ENCODE results near the gene RNF212.

The RNF212 gene

GRCh38 chr4:1113311-1114009 lies at the start of gene RNF212:
RNF212 (minus strand) TSS chr4:1113564; CDS start chr4:1113464, 100 bp downstream.
- Histone ChIP-seq H3K4me1 (ENCODE audit: control insufficient read depth in 1 of 2, insufficient read depth in 2 of 2, low read length in 2 of 2) (peaks cover 0 to 3% of the 10 kb centered on the region in 2 donors), H3K27me3 (ENCODE audit: low read depth, low read length) (peaks cover 12% of the 10 kb centered on the region), H3K27ac (ENCODE audit: low read length) (no peak within 1 kb of the TSS), H3K9me3 (ENCODE audit: control insufficient read depth in 1 of 2, low read length in 2 of 2) (no peaks in the 10 kb centered on the region), H3K4me3 (ENCODE audit: low read depth in 1 of 2, low read length in 2 of 2) (peak within 1 kb of the TSS in 1 of 2 donors; percentile 59), H3K36me3 (ENCODE audit: control insufficient read depth in 1 of 2, insufficient read depth in 2 of 2, low read length in 2 of 2) (no peaks in the 10 kb centered on the region)

- H3K9me3 ChIP-seq (ENCODE audit: control insufficient read depth in 1 of 2, low read length in 2 of 2) = peaks cover 0 to 10% of the 10 kb centered on the region in 2 donors
- H3K4me1 ChIP-seq (ENCODE audit: control insufficient read depth in 1 of 2, insufficient read depth in 2 of 2, low read length in 2 of 2) = peaks cover 0 to 4% of the 10 kb centered on the region in 2 donors
- H3K4me3 ChIP-seq (ENCODE audit: low read depth in 1 of 2, low read length in 2 of 2) = no peak overlapping the region
- H3K36me3 ChIP-seq (ENCODE audit: control insufficient read depth in 1 of 2, insufficient read depth in 2 of 2, low read length in 2 of 2) = no peaks in the 10 kb centered on the region
- H3K27ac ChIP-seq (ENCODE audit: low read length) = no peak overlapping the region
- H3K27me3 ChIP-seq (ENCODE audit: low read depth, low read length) = no peaks in the 10 kb centered on the region
These were observed 47.0 kb upstream of the RNF212 start for GRCh38 chr4:1160351-1160750.

GRCh38 chr4:1156069-1156468 lies 42.7 kb upstream of the RNF212 start:
- no peak overlapping the region for H3K27ac ChIP-seq (ENCODE audit: low read length)
- H3K27me3 ChIP-seq (ENCODE audit: low read depth, low read length) = no peaks in the 10 kb centered on the region
- no peak overlapping the region for H3K4me3 ChIP-seq (ENCODE audit: low read depth in 1 of 2, low read length in 2 of 2)

GRCh38 chr4:1155314-1155713 lies 42.0 kb upstream of the RNF212 start:
- Histone ChIP-seq H3K36me3 (ENCODE audit: control insufficient read depth in 1 of 2, insufficient read depth in 2 of 2, low read length in 2 of 2) (no peaks in the 10 kb centered on the region), H3K27me3 (ENCODE audit: low read depth, low read length) (no peaks in the 10 kb centered on the region), H3K9me3 (ENCODE audit: control insufficient read depth in 1 of 2, low read length in 2 of 2) (peaks cover 0 to 10% of the 10 kb centered on the region in 2 donors), H3K27ac (ENCODE audit: low read length) (no peak overlapping the region), H3K4me1 (ENCODE audit: control insufficient read depth in 1 of 2, insufficient read depth in 2 of 2, low read length in 2 of 2) (peaks cover 0 to 4% of the 10 kb centered on the region in 2 donors), H3K4me3 (ENCODE audit: low read depth in 1 of 2, low read length in 2 of 2) (no peak overlapping the region)

More at GRCh38 chr4:1156069-1156468, 42.7 kb upstream of the RNF212 start:
- peaks cover 0 to 4% of the 10 kb centered on the region in 2 donors for H3K4me1 ChIP-seq (ENCODE audit: control insufficient read depth in 1 of 2, insufficient read depth in 2 of 2, low read length in 2 of 2)
- peaks cover 0 to 10% of the 10 kb centered on the region in 2 donors for H3K9me3 ChIP-seq (ENCODE audit: control insufficient read depth in 1 of 2, low read length in 2 of 2)
- no peaks in the 10 kb centered on the region for H3K36me3 ChIP-seq (ENCODE audit: control insufficient read depth in 1 of 2, insufficient read depth in 2 of 2, low read length in 2 of 2)

- peaks cover 0 to 4% of the 10 kb centered on the region in 2 donors for H3K4me1 ChIP-seq (ENCODE audit: control insufficient read depth in 1 of 2, insufficient read depth in 2 of 2, low read length in 2 of 2)
- H3K9me3 ChIP-seq (ENCODE audit: control insufficient read depth in 1 of 2, low read length in 2 of 2) = peaks cover 0 to 10% of the 10 kb centered on the region in 2 donors
- no peaks in the 10 kb centered on the region for H3K27me3 ChIP-seq (ENCODE audit: low read depth, low read length)
- H3K27ac ChIP-seq (ENCODE audit: low read length) = no peak overlapping the region
- no peak overlapping the region for H3K4me3 ChIP-seq (ENCODE audit: low read depth in 1 of 2, low read length in 2 of 2)
- H3K36me3 ChIP-seq (ENCODE audit: control insufficient read depth in 1 of 2, insufficient read depth in 2 of 2, low read length in 2 of 2) = no peaks in the 10 kb centered on the region
These were observed 41.3 kb upstream of the RNF212 start for GRCh38 chr4:1154523-1155182.

GRCh38 chr4:1154126-1154522 lies 40.8 kb upstream of the RNF212 start:
- H3K27me3 ChIP-seq (ENCODE audit: low read depth, low read length) = no peaks in the 10 kb centered on the region
- no peaks in the 10 kb centered on the region for H3K36me3 ChIP-seq (ENCODE audit: control insufficient read depth in 1 of 2, insufficient read depth in 2 of 2, low read length in 2 of 2)
- peaks cover 0 to 4% of the 10 kb centered on the region in 2 donors for H3K4me1 ChIP-seq (ENCODE audit: control insufficient read depth in 1 of 2, insufficient read depth in 2 of 2, low read length in 2 of 2)
- no peak overlapping the region for H3K4me3 ChIP-seq (ENCODE audit: low read depth in 1 of 2, low read length in 2 of 2)
- H3K27ac ChIP-seq (ENCODE audit: low read length) = no peak overlapping the region
- H3K9me3 ChIP-seq (ENCODE audit: control insufficient read depth in 1 of 2, low read length in 2 of 2) = peaks cover 0 to 10% of the 10 kb centered on the region in 2 donors

- no peak overlapping the region for H3K4me3 ChIP-seq (ENCODE audit: low read depth in 1 of 2, low read length in 2 of 2)
- peaks cover 0 to 10% of the 10 kb centered on the region in 2 donors for H3K9me3 ChIP-seq (ENCODE audit: control insufficient read depth in 1 of 2, low read length in 2 of 2)
- peaks cover 0 to 4% of the 10 kb centered on the region in 2 donors for H3K4me1 ChIP-seq (ENCODE audit: control insufficient read depth in 1 of 2, insufficient read depth in 2 of 2, low read length in 2 of 2)
- no peaks in the 10 kb centered on the region for H3K27me3 ChIP-seq (ENCODE audit: low read depth, low read length)
- no peaks in the 10 kb centered on the region for H3K36me3 ChIP-seq (ENCODE audit: control insufficient read depth in 1 of 2, insufficient read depth in 2 of 2, low read length in 2 of 2)
- H3K27ac ChIP-seq (ENCODE audit: low read length) = no peak overlapping the region
These were observed 40.3 kb upstream of the RNF212 start for GRCh38 chr4:1153567-1154090.

GRCh38 chr4:1152290-1152689 lies 38.9 kb upstream of the RNF212 start:
- Histone ChIP-seq H3K9me3 (ENCODE audit: control insufficient read depth in 1 of 2, low read length in 2 of 2) (no peaks in the 10 kb centered on the region), H3K4me3 (ENCODE audit: low read depth in 1 of 2, low read length in 2 of 2) (no peak overlapping the region), H3K36me3 (ENCODE audit: control insufficient read depth in 1 of 2, insufficient read depth in 2 of 2, low read length in 2 of 2) (no peaks in the 10 kb centered on the region), H3K27ac (ENCODE audit: low read length) (no peak overlapping the region), H3K4me1 (ENCODE audit: control insufficient read depth in 1 of 2, insufficient read depth in 2 of 2, low read length in 2 of 2) (peaks cover 0 to 4% of the 10 kb centered on the region in 2 donors), H3K27me3 (ENCODE audit: low read depth, low read length) (no peaks in the 10 kb centered on the region)

GRCh38 chr4:1151541-1151940 lies 38.2 kb upstream of the RNF212 start:
- peaks cover 0 to 4% of the 10 kb centered on the region in 2 donors for H3K4me1 ChIP-seq (ENCODE audit: control insufficient read depth in 1 of 2, insufficient read depth in 2 of 2, low read length in 2 of 2)
- no peak overlapping the region for H3K4me3 ChIP-seq (ENCODE audit: low read depth in 1 of 2, low read length in 2 of 2)
- H3K36me3 ChIP-seq (ENCODE audit: control insufficient read depth in 1 of 2, insufficient read depth in 2 of 2, low read length in 2 of 2) = no peaks in the 10 kb centered on the region

GRCh38 chr4:1150875-1151274 lies 37.5 kb upstream of the RNF212 start:
- Histone ChIP-seq H3K27me3 (ENCODE audit: low read depth, low read length) (no peaks in the 10 kb centered on the region), H3K4me1 (ENCODE audit: control insufficient read depth in 1 of 2, insufficient read depth in 2 of 2, low read length in 2 of 2) (peaks cover 0 to 4% of the 10 kb centered on the region in 2 donors), H3K36me3 (ENCODE audit: control insufficient read depth in 1 of 2, insufficient read depth in 2 of 2, low read length in 2 of 2) (no peaks in the 10 kb centered on the region), H3K9me3 (ENCODE audit: control insufficient read depth in 1 of 2, low read length in 2 of 2) (no peaks in the 10 kb centered on the region), H3K27ac (ENCODE audit: low read length) (no peak overlapping the region), H3K4me3 (ENCODE audit: low read depth in 1 of 2, low read length in 2 of 2) (no peak overlapping the region)

More at GRCh38 chr4:1151541-1151940, 38.2 kb upstream of the RNF212 start:
- Histone ChIP-seq H3K9me3 (ENCODE audit: control insufficient read depth in 1 of 2, low read length in 2 of 2) (no peaks in the 10 kb centered on the region), H3K27ac (ENCODE audit: low read length) (no peak overlapping the region), H3K27me3 (ENCODE audit: low read depth, low read length) (no peaks in the 10 kb centered on the region)

GRCh38 chr4:1139860-1140259 lies 26.5 kb upstream of the RNF212 start:
- H3K27me3 ChIP-seq (ENCODE audit: low read depth, low read length) = no peaks in the 10 kb centered on the region
- H3K9me3 ChIP-seq (ENCODE audit: control insufficient read depth in 1 of 2, low read length in 2 of 2) = no peaks in the 10 kb centered on the region
- no peak overlapping the region for H3K4me3 ChIP-seq (ENCODE audit: low read depth in 1 of 2, low read length in 2 of 2)
- H3K36me3 ChIP-seq (ENCODE audit: control insufficient read depth in 1 of 2, insufficient read depth in 2 of 2, low read length in 2 of 2) = no peaks in the 10 kb centered on the region
- H3K4me1 ChIP-seq (ENCODE audit: control insufficient read depth in 1 of 2, insufficient read depth in 2 of 2, low read length in 2 of 2) = peaks cover 0 to 4% of the 10 kb centered on the region in 2 donors
- H3K27ac ChIP-seq (ENCODE audit: low read length) = no peak overlapping the region

Measured in muscle layer of duodenum (tissue), 2 donors.